K562 (cell line): Measurements from ENCODE around the gene CCDC87. TPM values are rescaled to one million over a fixed set of nuclear protein-coding genes. Genes with fewer than 3 reads are reported as not detected.

Experiments
- GABPB2 ChIP-seq: fragments of 250-450 bp; sonication (Bioruptor Pico); conservative IDR thresholded peaks from 2 replicates; pipeline ENCODE4 v1.5.1; 2021; ENCODE audit warnings: mild to moderate bottlenecking
- MYBL2 ChIP-seq, 2 experiments: fragments of 450-650 bp in 1 of 2; sonication (generic) in 1 of 2; formaldehyde crosslinking in 1 of 2; IDR thresholded peaks; 2 replicates each; pipeline versions ENCODE4 v1.6.1 to v1.8.1; 2017 to 2022; ENCODE audit warnings: borderline replicate concordance in 1 of 2, inconsistent platforms in 1 of 2, low read depth in 1 of 2, mild to moderate bottlenecking in 1 of 2, missing genetic modification reagents in 1 of 2, moderate library complexity in 1 of 2
- PCBP2 ChIP-seq: fragments of 200-400 bp; formaldehyde crosslinking; IDR thresholded peaks from 2 replicates; pipeline ENCODE4 v1.6.1; 2018; ENCODE audit warnings: low read length, low read depth, mild to moderate bottlenecking, moderate library complexity; ENCODE audit not compliant: poor library complexity, severe bottlenecking
- RBM39 ChIP-seq: fragments of 200-400 bp; formaldehyde crosslinking; optimal IDR thresholded peaks from 2 replicates; pipeline ENCODE3; 2018; ENCODE audit warnings: low read depth, low read length
- SMARCA5 ChIP-seq: fragments of 450-650 bp; IDR thresholded peaks from 2 replicates; pipeline ENCODE4 v1.6.1; 2016
- ZKSCAN1 ChIP-seq: fragments of 150-350 bp; IDR thresholded peaks from 2 replicates; pipeline ENCODE4 v1.6.1; 2016; ENCODE audit warnings: low read depth, low read length
- polyA plus RNA-seq, 8 experiments: library from polyadenylated mRNA; depleted of rRNA in 4 of 8; stranded (reverse) in 5 of 8; unstranded in 3 of 8; fragments of >200 nt; fragmentation: Nextera tagmentation in 2 of 8; fragmentation: Illumina TruSeq in 1 of 8; extraction: Ambion mirVana in 2 of 8; extraction: Trizol in 1 of 8; gene quantifications; 2 replicates each; pipeline versions ENCODE4 v1.2.1 to v1.2.3, GENCODE V29; 2011 to 2014; ENCODE audit warnings: inconsistent platforms in 1 of 8, missing spikeins in 1 of 8
- total RNA-seq, 7 experiments: library from RNA; depleted of rRNA in 6 of 7; stranded (reverse); fragments of >200 nt in 6 of 7; fragmentation: Illumina TruSeq in 2 of 7; extraction: Trizol in 2 of 7; gene quantifications; 2 replicates each; pipeline versions ENCODE4 v1.2.1 to v1.2.3, GENCODE V29; 2011 to 2021; ENCODE audit warnings: low replicate concordance in 1 of 7
- TF ChIP-seq, protein P1 (sequence below): fragments of 250-450 bp; sonication (Bioruptor Pico); IDR thresholded peaks from 2 replicates; pipeline ENCODE4 v1.8.0; 2022; ENCODE audit warnings: inconsistent platforms
- TF ChIP-seq, protein P2 (sequence below): fragments of 250-450 bp; sonication (Bioruptor Pico); IDR thresholded peaks from 2 replicates; pipeline ENCODE4 v1.5.0; 2022; ENCODE audit warnings: mild to moderate bottlenecking
- TF ChIP-seq, protein P3 (sequence below), 2 experiments: fragments of 450-650 bp; IDR thresholded peaks; 2 replicates each; pipeline ENCODE4 v1.6.1; 2018; ENCODE audit warnings: mild to moderate bottlenecking in 2 of 2, low read depth in 1 of 2; ENCODE audit not compliant: partially characterized antibody in 2 of 2
- TF ChIP-seq, protein P4 (sequence below), 2 experiments: fragments of 250-450 bp in 1 of 2; fragments of 450-650 bp in 1 of 2; sonication (Bioruptor Pico) in 1 of 2; IDR thresholded peaks; 2 replicates each; pipeline versions ENCODE4 v1.6.1 to v1.8.0; 2016 to 2021; ENCODE audit warnings: mild to moderate bottlenecking in 2 of 2, moderate library complexity in 2 of 2, missing compliant biosample characterization in 1 of 2, missing genetic modification characterization in 1 of 2

CCDC87 gene
- total and polyA plus RNA-seq, 9 of the 15 experiments (the other 6 are each of a cell fraction or from before 2014, with no cell fraction given), result 0.03 to 0.44 (median 0.15) TPM; not detected in 1

DNA sequence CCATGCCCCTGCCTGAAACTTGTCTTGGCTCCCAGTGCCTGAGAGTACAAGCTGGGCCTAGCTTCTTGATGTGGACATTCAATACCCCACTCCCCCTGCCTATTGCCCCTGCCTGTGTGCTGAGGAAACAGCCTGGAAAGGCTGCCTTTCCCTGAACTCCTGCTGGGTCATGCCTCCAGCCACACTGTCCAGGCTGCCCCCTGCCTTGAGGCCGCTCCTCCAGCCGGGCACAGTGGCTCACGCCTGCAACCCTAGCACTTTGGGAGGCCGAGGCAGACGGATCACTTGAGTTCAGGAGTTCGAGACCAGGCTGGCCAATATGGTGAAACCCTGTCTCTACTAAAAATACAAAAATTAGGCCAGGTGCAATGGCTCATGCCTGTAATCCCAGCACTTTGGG lies 10.2 kb upstream of the CCDC87 start (continued):
- TF ChIP-seq GABPB2 (CRISPR knock-in tag) (no peak), RBM39 (no peak), ZKSCAN1 (no peak), PCBP2 (no peak), SMARCA5 (no peak), MYBL2 (IDR thresholded peaks at IDR 0.05; ENCODE audit: low read depth) (no peak), MYBL2 (CRISPR knock-in tag; IDR thresholded peaks at IDR 0.05; ENCODE audit: borderline replicate concordance) (no peak)
- TF ChIP-seq, protein P1, sequence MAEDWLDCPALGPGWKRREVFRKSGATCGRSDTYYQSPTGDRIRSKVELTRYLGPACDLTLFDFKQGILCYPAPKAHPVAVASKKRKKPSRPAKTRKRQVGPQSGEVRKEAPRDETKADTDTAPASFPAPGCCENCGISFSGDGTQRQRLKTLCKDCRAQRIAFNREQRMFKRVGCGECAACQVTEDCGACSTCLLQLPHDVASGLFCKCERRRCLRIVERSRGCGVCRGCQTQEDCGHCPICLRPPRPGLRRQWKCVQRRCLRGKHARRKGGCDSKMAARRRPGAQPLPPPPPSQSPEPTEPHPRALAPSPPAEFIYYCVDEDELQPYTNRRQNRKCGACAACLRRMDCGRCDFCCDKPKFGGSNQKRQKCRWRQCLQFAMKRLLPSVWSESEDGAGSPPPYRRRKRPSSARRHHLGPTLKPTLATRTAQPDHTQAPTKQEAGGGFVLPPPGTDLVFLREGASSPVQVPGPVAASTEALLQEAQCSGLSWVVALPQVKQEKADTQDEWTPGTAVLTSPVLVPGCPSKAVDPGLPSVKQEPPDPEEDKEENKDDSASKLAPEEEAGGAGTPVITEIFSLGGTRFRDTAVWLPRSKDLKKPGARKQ, result no peak
- TF ChIP-seq, protein P2, sequence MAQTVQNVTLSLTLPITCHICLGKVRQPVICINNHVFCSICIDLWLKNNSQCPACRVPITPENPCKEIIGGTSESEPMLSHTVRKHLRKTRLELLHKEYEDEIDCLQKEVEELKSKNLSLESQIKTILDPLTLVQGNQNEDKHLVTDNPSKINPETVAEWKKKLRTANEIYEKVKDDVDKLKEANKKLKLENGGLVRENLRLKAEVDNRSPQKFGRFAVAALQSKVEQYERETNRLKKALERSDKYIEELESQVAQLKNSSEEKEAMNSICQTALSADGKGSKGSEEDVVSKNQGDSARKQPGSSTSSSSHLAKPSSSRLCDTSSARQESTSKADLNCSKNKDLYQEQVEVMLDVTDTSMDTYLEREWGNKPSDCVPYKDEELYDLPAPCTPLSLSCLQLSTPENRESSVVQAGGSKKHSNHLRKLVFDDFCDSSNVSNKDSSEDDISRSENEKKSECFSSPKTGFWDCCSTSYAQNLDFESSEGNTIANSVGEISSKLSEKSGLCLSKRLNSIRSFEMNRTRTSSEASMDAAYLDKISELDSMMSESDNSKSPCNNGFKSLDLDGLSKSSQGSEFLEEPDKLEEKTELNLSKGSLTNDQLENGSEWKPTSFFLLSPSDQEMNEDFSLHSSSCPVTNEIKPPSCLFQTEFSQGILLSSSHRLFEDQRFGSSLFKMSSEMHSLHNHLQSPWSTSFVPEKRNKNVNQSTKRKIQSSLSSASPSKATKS, result no peak
- TF ChIP-seq, protein P3, sequence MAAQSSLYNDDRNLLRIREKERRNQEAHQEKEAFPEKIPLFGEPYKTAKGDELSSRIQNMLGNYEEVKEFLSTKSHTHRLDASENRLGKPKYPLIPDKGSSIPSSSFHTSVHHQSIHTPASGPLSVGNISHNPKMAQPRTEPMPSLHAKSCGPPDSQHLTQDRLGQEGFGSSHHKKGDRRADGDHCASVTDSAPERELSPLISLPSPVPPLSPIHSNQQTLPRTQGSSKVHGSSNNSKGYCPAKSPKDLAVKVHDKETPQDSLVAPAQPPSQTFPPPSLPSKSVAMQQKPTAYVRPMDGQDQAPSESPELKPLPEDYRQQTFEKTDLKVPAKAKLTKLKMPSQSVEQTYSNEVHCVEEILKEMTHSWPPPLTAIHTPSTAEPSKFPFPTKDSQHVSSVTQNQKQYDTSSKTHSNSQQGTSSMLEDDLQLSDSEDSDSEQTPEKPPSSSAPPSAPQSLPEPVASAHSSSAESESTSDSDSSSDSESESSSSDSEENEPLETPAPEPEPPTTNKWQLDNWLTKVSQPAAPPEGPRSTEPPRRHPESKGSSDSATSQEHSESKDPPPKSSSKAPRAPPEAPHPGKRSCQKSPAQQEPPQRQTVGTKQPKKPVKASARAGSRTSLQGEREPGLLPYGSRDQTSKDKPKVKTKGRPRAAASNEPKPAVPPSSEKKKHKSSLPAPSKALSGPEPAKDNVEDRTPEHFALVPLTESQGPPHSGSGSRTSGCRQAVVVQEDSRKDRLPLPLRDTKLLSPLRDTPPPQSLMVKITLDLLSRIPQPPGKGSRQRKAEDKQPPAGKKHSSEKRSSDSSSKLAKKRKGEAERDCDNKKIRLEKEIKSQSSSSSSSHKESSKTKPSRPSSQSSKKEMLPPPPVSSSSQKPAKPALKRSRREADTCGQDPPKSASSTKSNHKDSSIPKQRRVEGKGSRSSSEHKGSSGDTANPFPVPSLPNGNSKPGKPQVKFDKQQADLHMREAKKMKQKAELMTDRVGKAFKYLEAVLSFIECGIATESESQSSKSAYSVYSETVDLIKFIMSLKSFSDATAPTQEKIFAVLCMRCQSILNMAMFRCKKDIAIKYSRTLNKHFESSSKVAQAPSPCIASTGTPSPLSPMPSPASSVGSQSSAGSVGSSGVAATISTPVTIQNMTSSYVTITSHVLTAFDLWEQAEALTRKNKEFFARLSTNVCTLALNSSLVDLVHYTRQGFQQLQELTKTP (IDR thresholded peaks at IDR 0.05; ENCODE audit: low read depth in 1 of 2, partially characterized antibody in 2 of 2), result no peak
- TF ChIP-seq, protein P4, sequence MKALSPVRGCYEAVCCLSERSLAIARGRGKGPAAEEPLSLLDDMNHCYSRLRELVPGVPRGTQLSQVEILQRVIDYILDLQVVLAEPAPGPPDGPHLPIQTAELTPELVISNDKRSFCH (CRISPR knock-in tag; IDR thresholded peaks at IDR 0.05), result no peak
- TF ChIP-seq, protein P4 (tag; IDR thresholded peaks at IDR 0.05), result no peak
